VCaP (cell line): ENCODE measurements around the gene MTHFR.

Experiments used
- H3K27ac ChIP-seq: fragments of 450-650 bp; 2 replicates; pipeline ENCODE4 v1.5.1; 2017
- CTCF ChIP-seq: fragments of 450-650 bp; conservative IDR thresholded peaks from 2 replicates; pipeline ENCODE4 v1.5.1; 2017; ENCODE audit warnings: mild to moderate bottlenecking, moderate library complexity

The MTHFR gene

GRCh38 chr1:11787251-11787803 lies 18.4 kb downstream of the MTHFR start:
- TF ChIP-seq CTCF, result no peak
- no peak overlapping the region for H3K27ac ChIP-seq

- no peak for TF ChIP-seq CTCF
- no peak overlapping the region for H3K27ac ChIP-seq
These were observed 19.6 kb downstream of the MTHFR start for GRCh38 chr1:11786168-11786567.

- no peak overlapping the region; the same call in 1 of the 2 replicates for H3K27ac ChIP-seq
- TF ChIP-seq CTCF, result peak; percentile 88
These were observed 20.6 kb downstream of the MTHFR start for GRCh38 chr1:11784993-11785769.

- no peak for TF ChIP-seq CTCF
- H3K27ac ChIP-seq, result no peak overlapping the region; the same call in 1 of the 2 replicates
These were observed 21.3 kb downstream of the MTHFR start for GRCh38 chr1:11784256-11784992.

- no peak overlapping the region for H3K27ac ChIP-seq
- TF ChIP-seq CTCF, result no peak
These were observed 22.2 kb downstream of the MTHFR start for GRCh38 chr1:11783556-11783955.

GRCh38 chr1:11782127-11782708 lies 23.5 kb downstream of the MTHFR start:
- no peak overlapping the region for H3K27ac ChIP-seq
- TF ChIP-seq CTCF, result no peak

- no peak for TF ChIP-seq CTCF
- H3K27ac ChIP-seq, result no peak overlapping the region
These were observed 24.5 kb downstream of the MTHFR start for GRCh38 chr1:11781297-11781696.
